Smooth muscle cell (in vitro differentiated cells): ENCODE data around the gene SIK1. TPM values are rescaled to one million over a fixed set of nuclear protein-coding genes. Genes with fewer than 3 reads are reported as not detected.
"Not testable (repeated sequence)": the region's sequence is repeated elsewhere in the genome, so short reads cannot be mapped to it uniquely, and the experiment has no call there.

Source experiments
- DNase-seq: peaks from one replicate; lab custom pipeline; 2025; ENCODE audit not compliant: unreplicated experiment; lab: John Stamatoyannopoulos, UW
- H2AFZ ChIP-seq: fragments of 200-600 bp; sonication (generic); 2 replicates; pipeline ENCODE4 v1.6.0; 2016; ENCODE audit warnings: antibody characterized with exemption, low read depth, mild to moderate bottlenecking
- H3F3A ChIP-seq: fragments of 200-600 bp; sonication (generic); 2 replicates; pipeline ENCODE4 v1.6.0; 2017; ENCODE audit warnings: antibody characterized with exemption, low read depth
- H3K27ac ChIP-seq: fragments of 200-600 bp; sonication (generic); 2 replicates; pipeline ENCODE4 v1.5.1; 2016; ENCODE audit warnings: low read depth, mild to moderate bottlenecking
- H3K27me3 ChIP-seq: fragments of 200-600 bp; sonication (generic); 2 replicates; pipeline ENCODE4 v1.6.1; 2016; ENCODE audit warnings: low read depth, mild to moderate bottlenecking
- H3K36me3 ChIP-seq: fragments of 200-600 bp; sonication (generic); 2 replicates; pipeline ENCODE4 v1.5.1; 2016; ENCODE audit warnings: low read depth
- H3K4me1 ChIP-seq: fragments of 200-600 bp; sonication (generic); 2 replicates; pipeline ENCODE4 v1.5.1; 2016; ENCODE audit warnings: low read depth
- H3K4me2 ChIP-seq: fragments of 200-600 bp; sonication (generic); 2 replicates; pipeline ENCODE4 v1.6.0; 2016; ENCODE audit warnings: mild to moderate bottlenecking
- H3K4me3 ChIP-seq: fragments of 200-600 bp; sonication (generic); 2 replicates; pipeline ENCODE4 v1.5.1; 2016; ENCODE audit warnings: mild to moderate bottlenecking
- H3K79me2 ChIP-seq: fragments of 200-600 bp; sonication (generic); 2 replicates; pipeline ENCODE4 v1.6.0; 2016; ENCODE audit warnings: low read depth, mild to moderate bottlenecking
- H3K9ac ChIP-seq: fragments of 200-600 bp; sonication (generic); 2 replicates; pipeline ENCODE4 v1.6.0; 2016; ENCODE audit warnings: low read depth
- H3K9me3 ChIP-seq: fragments of 200-600 bp; sonication (generic); replicated peaks from 2 replicates; pipeline ENCODE4 v1.5.1; 2016; ENCODE audit warnings: low read depth
- H4K20me1 ChIP-seq: fragments of 200-600 bp; sonication (generic); 2 replicates; pipeline ENCODE4 v1.6.0; 2016; ENCODE audit warnings: low read depth
- WGBS: methylation state at CpG from one replicate; pipeline ENCODE4 v1.1.7; 2016; ENCODE audit warnings: low lambda C conversion rate; 5-methylcytosine and 5-hydroxymethylcytosine counted together
- polyA plus RNA-seq: library from polyadenylated mRNA; unstranded; fragments of >200 nt; fragmentation: Nextera tagmentation; extraction: Ambion mirVana; gene quantifications from 2 replicates; pipeline ENCODE4 v1.2.1, GENCODE V29; 2016
- total RNA-seq: library from RNA; depleted of rRNA; stranded (reverse); fragments of >200 nt; gene quantifications from 2 replicates; pipeline ENCODE4 v1.2.3, GENCODE V29; 2014

Gene SIK1
- total and polyA plus RNA-seq, 2 experiments from 2014 or later = 3.9 to 18.2 TPM

GRCh38 chr21:43430830-43431416 lies 4.0 kb upstream of the SIK1 start:
- WGBS = no CpG with 5 or more reads among the region's 17 CpGs
- H3K27me3 ChIP-seq = not testable (repeated sequence)

GRCh38 chr21:43428964-43429363 lies 2.0 kb upstream of the SIK1 start:
- H3K4me1 ChIP-seq, H2AFZ ChIP-seq, DNase-seq, H3K27ac ChIP-seq, H3K27me3 ChIP-seq, H3K4me3 ChIP-seq, H3K9ac ChIP-seq, H3K79me2 ChIP-seq, H3K36me3 ChIP-seq, H3K9me3 ChIP-seq, H3K4me2 ChIP-seq, H4K20me1 ChIP-seq, H3F3A ChIP-seq: not testable (repeated sequence)
- WGBS = no CpG with 5 or more reads among the region's 6 CpGs

More at GRCh38 chr21:43430830-43431416, 4.0 kb upstream of the SIK1 start:
- not testable (repeated sequence) for H3K27ac ChIP-seq, H2AFZ ChIP-seq, H3K9me3 ChIP-seq, H3K79me2 ChIP-seq, H3K4me3 ChIP-seq, H3K36me3 ChIP-seq, H4K20me1 ChIP-seq, H3K9ac ChIP-seq, H3F3A ChIP-seq, DNase-seq, H3K4me1 ChIP-seq, H3K4me2 ChIP-seq

GRCh38 chr21:43427242-43427559 lies 270 bp upstream of the SIK1 start:
- H3K36me3 ChIP-seq, H2AFZ ChIP-seq, H3K79me2 ChIP-seq, H3K27me3 ChIP-seq, H3K27ac ChIP-seq, H3K4me1 ChIP-seq, DNase-seq, H4K20me1 ChIP-seq, H3K4me3 ChIP-seq, H3K9me3 ChIP-seq, H3K4me2 ChIP-seq, H3K9ac ChIP-seq, H3F3A ChIP-seq: not testable (repeated sequence)
- no CpG with 5 or more reads among the region's 53 CpGs for WGBS

DNA sequence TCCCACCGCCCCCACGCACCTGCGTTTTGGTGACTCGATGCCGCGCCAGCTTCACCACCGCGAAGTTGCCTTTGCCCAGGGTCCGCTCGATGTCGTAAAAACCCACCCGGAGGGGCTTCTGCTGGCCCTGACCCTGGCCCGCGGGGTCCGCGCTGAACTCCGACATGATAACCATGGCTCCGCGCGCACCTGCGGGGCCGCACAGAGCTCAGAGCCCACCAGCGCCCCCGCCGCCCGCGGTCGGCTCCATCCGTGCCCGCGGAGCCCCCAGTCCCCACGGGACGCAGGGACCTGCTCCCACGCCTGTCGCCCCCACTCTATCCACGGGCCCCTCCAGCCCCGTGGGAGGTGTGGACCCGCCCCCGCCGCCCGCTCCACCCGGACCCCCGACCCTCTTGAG lies 927 bp downstream of the SIK1 start:
- WGBS = no CpG with 5 or more reads among the region's 43 CpGs
- H3K36me3 ChIP-seq, DNase-seq: not testable (repeated sequence)

GRCh38 chr21:43419475-43419874 lies 7.5 kb downstream of the SIK1 start:
- not testable (repeated sequence) for H3K4me1 ChIP-seq, H3K27me3 ChIP-seq, H3F3A ChIP-seq, H3K36me3 ChIP-seq, H4K20me1 ChIP-seq, DNase-seq, H3K27ac ChIP-seq, H3K4me2 ChIP-seq, H3K79me2 ChIP-seq, H3K9me3 ChIP-seq, H2AFZ ChIP-seq, H3K9ac ChIP-seq, H3K4me3 ChIP-seq
- no CpG with 5 or more reads among the region's 15 CpGs for WGBS

More for the DNA sequence above, 927 bp downstream of the SIK1 start:
- not testable (repeated sequence) for H3K79me2 ChIP-seq, H3K27ac ChIP-seq, H3K4me2 ChIP-seq, H3K4me1 ChIP-seq, H3K9ac ChIP-seq, H3K27me3 ChIP-seq, H3F3A ChIP-seq, H4K20me1 ChIP-seq, H3K9me3 ChIP-seq, H2AFZ ChIP-seq, H3K4me3 ChIP-seq

DNA sequence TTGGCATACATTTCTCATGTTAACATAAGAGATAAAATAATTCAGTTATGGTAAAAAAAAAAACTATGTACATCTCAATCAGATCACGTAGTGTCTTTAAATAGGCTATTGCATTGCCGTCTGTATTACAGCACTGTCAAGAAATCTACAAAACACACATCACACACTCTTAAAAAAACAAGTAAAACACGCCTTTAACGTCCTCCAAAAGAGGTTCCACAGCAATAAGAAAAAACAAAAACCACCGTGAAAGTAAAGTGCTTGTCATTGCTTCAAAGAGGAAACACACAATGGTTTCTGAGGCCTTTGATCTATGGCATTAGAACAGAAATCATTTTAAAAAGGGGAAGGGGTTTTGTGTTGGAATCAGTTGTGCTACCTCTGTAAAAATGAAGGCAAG lies 12.4 kb downstream of the SIK1 start:
- no CpG with 5 or more reads among the region's 5 CpGs for WGBS

DNA sequence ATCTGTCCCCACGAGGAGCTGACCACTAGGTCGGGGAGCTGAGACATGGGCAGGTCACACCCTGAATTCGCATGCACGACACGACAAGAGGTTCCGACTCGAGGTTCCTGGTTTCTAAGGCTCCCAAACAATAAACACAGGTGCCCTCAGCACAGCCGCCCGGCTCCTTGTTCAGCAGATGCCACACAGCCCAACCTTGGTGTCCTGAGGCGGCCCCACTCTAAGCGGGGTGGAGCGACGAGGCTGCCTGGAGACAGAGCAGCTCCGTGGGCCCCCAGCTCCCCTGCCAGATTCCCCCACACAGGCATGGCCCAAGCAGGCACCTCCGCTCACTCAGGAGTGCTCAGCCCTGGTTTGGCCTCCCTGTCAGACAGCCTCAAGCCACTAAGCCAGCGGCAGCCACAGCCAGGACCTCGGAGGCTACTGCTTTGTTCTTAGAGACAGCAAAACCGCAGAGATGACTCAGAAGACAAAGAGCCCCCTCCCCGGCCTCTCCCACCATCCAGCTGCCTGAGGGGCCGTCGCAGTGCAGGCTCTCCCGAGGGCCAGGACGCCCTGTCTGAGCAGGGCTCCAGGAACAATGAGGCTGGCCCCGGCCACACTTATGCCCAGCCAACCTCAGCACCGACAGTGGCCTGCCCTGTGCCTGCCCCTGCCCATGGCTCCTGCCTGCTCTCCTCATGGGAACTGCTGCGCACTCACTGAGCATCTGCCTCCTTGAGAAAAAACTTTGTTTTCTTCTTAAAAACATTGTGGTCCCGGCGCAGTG lies 14.7 kb downstream of the SIK1 start:
- not testable (repeated sequence) for H3K4me1 ChIP-seq, H3F3A ChIP-seq, H3K9me3 ChIP-seq, H4K20me1 ChIP-seq, H3K27ac ChIP-seq, H3K36me3 ChIP-seq, H2AFZ ChIP-seq, H3K27me3 ChIP-seq, H3K4me2 ChIP-seq, DNase-seq, H3K9ac ChIP-seq, H3K4me3 ChIP-seq, H3K79me2 ChIP-seq
- no CpG with 5 or more reads among the region's 28 CpGs for WGBS

More for the DNA sequence above, 12.4 kb downstream of the SIK1 start:
- H3K4me2 ChIP-seq, H3K9ac ChIP-seq, H3K9me3 ChIP-seq, H3K36me3 ChIP-seq, H4K20me1 ChIP-seq, H3K4me3 ChIP-seq, H3K4me1 ChIP-seq, H3F3A ChIP-seq, DNase-seq, H2AFZ ChIP-seq, H3K27ac ChIP-seq, H3K27me3 ChIP-seq, H3K79me2 ChIP-seq: not testable (repeated sequence)

GRCh38 chr21:43410456-43411068 lies 16.4 kb downstream of the SIK1 start:
- not testable (repeated sequence) for H3K79me2 ChIP-seq, H3K27me3 ChIP-seq, H3K27ac ChIP-seq, H3K9me3 ChIP-seq, H3F3A ChIP-seq, H3K4me1 ChIP-seq, H2AFZ ChIP-seq, H3K9ac ChIP-seq, H3K4me3 ChIP-seq, H3K4me2 ChIP-seq, DNase-seq, H3K36me3 ChIP-seq, H4K20me1 ChIP-seq
- WGBS = no CpG with 5 or more reads among the region's 27 CpGs
